MM.1S (cell line): ENCODE data around the gene SAFB.
"Not testable (repeated sequence)": the region's sequence is repeated elsewhere in the genome, so short reads cannot be mapped to it uniquely, and the experiment has no call there.

Experiments
- DNase-seq: peaks from one replicate; pipeline ENCODE4 v3.0.0-alpha.2; 2015
- H2AFZ ChIP-seq: fragments of 300-600 bp; sonication (generic); 2 replicates; pipeline ENCODE4 v1.6.0; 2016; ENCODE audit warnings: antibody characterized with exemption, low read length
- H3F3A ChIP-seq: fragments of 300-600 bp; sonication (generic); 2 replicates; pipeline ENCODE4 v1.6.1; 2016; ENCODE audit warnings: mild to moderate bottlenecking, antibody characterized with exemption, low read length, moderate library complexity, mixed read lengths; ENCODE audit not compliant: insufficient read depth
- H3K27ac ChIP-seq: fragments of 300-600 bp; sonication (generic); 2 replicates; pipeline ENCODE4 v1.5.1; 2016; ENCODE audit warnings: mild to moderate bottlenecking, low read length
- H3K27me3 ChIP-seq: fragments of 300-600 bp; sonication (generic); replicated peaks from 2 replicates; pipeline ENCODE4 v1.6.0; 2016; ENCODE audit warnings: low read length; ENCODE audit not compliant: insufficient read depth
- H3K36me3 ChIP-seq: fragments of 300-600 bp; sonication (generic); replicated peaks from 2 replicates; pipeline ENCODE4 v1.6.1; 2016; ENCODE audit warnings: mild to moderate bottlenecking, low read length, mixed read lengths; ENCODE audit not compliant: insufficient read depth
- H3K4me1 ChIP-seq: fragments of 300-600 bp; sonication (generic); 2 replicates; pipeline ENCODE4 v1.6.1; 2016; ENCODE audit warnings: low read length, mixed read lengths
- H3K4me2 ChIP-seq: fragments of 300-600 bp; sonication (generic); 2 replicates; pipeline ENCODE4 v1.6.0; 2016; ENCODE audit warnings: low read depth, low read length
- H3K4me3 ChIP-seq: fragments of 300-600 bp; sonication (generic); 2 replicates; pipeline ENCODE4 v1.5.1; 2016; ENCODE audit warnings: low read length, mixed read lengths
- H3K79me2 ChIP-seq: fragments of 300-600 bp; sonication (generic); 2 replicates; pipeline ENCODE4 v1.6.1; 2016; ENCODE audit warnings: mixed run types, low read length, mixed read lengths
- H3K9ac ChIP-seq: fragments of 300-600 bp; sonication (generic); 2 replicates; pipeline ENCODE4 v1.6.1; 2016; ENCODE audit warnings: low read length, mixed read lengths
- H3K9me2 ChIP-seq: fragments of 300-600 bp; sonication (generic); replicated peaks from 2 replicates; pipeline ENCODE4 v1.6.1; 2016; ENCODE audit warnings: mild to moderate bottlenecking, low read length, mixed read lengths; ENCODE audit not compliant: insufficient read depth
- H3K9me3 ChIP-seq: fragments of 300-600 bp; sonication (generic); replicated peaks from 2 replicates; pipeline ENCODE4 v1.6.1; 2016; ENCODE audit warnings: mild to moderate bottlenecking, low read length, mixed read lengths; ENCODE audit not compliant: insufficient read depth
- H4K20me1 ChIP-seq: fragments of 300-600 bp; sonication (generic); 2 replicates; pipeline ENCODE4 v1.6.1; 2016; ENCODE audit warnings: mild to moderate bottlenecking, low read length, moderate library complexity, mixed read lengths; ENCODE audit not compliant: insufficient read depth
- CTCF ChIP-seq: fragments of 300-600 bp; sonication (generic); IDR thresholded peaks from 2 replicates; pipeline ENCODE4 v1.5.1; 2016; ENCODE audit warnings: antibody characterized with exemption, low read length, mixed read lengths
- EZH2 ChIP-seq: fragments of 300-600 bp; sonication (generic); optimal IDR thresholded peaks from 2 replicates; pipeline ENCODE3; 2017; ENCODE audit warnings: low read depth, mild to moderate bottlenecking, antibody characterized with exemption, low read length, mixed read lengths
- EZH2phosphoT487 ChIP-seq: fragments of 300-600 bp; sonication (generic); IDR thresholded peaks from 2 replicates; pipeline ENCODE4 v1.6.1; 2018; ENCODE audit warnings: antibody characterized with exemption, low read length

The SAFB gene

GRCh38 chr19:5700455-5701092, 77.7 kb downstream of the SAFB start:
- H3K9me2 ChIP-seq, result no peaks in the 10 kb centered on the region
- no peak overlapping the region for H2AFZ ChIP-seq
- no peak for DNase-seq
- peaks cover 20% of the 10 kb centered on the region for H4K20me1 ChIP-seq
- no peaks in the 10 kb centered on the region for H3K4me1 ChIP-seq
- H3K36me3 ChIP-seq, result peaks cover 18% of the 10 kb centered on the region
- H3F3A ChIP-seq, result peaks cover 24% of the 10 kb centered on the region
- no peaks in the 10 kb centered on the region for H3K9me3 ChIP-seq
- TF ChIP-seq EZH2phosphoT487 (no peak), CTCF (no peak), EZH2 (no peak)
- H3K27me3 ChIP-seq, result no peaks in the 10 kb centered on the region
- no peak overlapping the region for H3K9ac ChIP-seq
- no peak overlapping the region for H3K4me2 ChIP-seq
- H3K27ac ChIP-seq, result no peak overlapping the region
- H3K4me3 ChIP-seq, result no peak overlapping the region
- H3K79me2 ChIP-seq, result peaks cover 65% of the 10 kb centered on the region

- DNase-seq, H3K27ac ChIP-seq, H3K9ac ChIP-seq, H3K9me2 ChIP-seq, H3K27me3 ChIP-seq, H3K4me1 ChIP-seq, H2AFZ ChIP-seq, H3K4me3 ChIP-seq, H3K9me3 ChIP-seq, H3K4me2 ChIP-seq: not testable (repeated sequence)
- Histone ChIP-seq H4K20me1 (peaks cover 14% of the 10 kb centered on the region), H3K79me2 (peaks cover 61% of the 10 kb centered on the region), H3K36me3 (peaks cover 22% of the 10 kb centered on the region), H3F3A (peaks cover 13% of the 10 kb centered on the region)
Measured at GRCh38 chr19:5702053-5702410, 79.1 kb downstream of the SAFB start.

GRCh38 chr19:5703819-5704818, 81.2 kb downstream of the SAFB start:
- Histone ChIP-seq H3K79me2 (peaks cover 57% of the 10 kb centered on the region), H3K4me1 (no peaks in the 10 kb centered on the region), H3K9me3 (no peaks in the 10 kb centered on the region), H3K4me2 (no peak overlapping the region), H2AFZ (no peak overlapping the region), H3K27me3 (no peaks in the 10 kb centered on the region), H3K9ac (no peak overlapping the region), H4K20me1 (no peaks in the 10 kb centered on the region), H3K4me3 (no peak overlapping the region), H3K36me3 (peaks cover 15% of the 10 kb centered on the region), H3F3A (no peaks in the 10 kb centered on the region), H3K9me2 (no peaks in the 10 kb centered on the region), H3K27ac (no peak overlapping the region)
- no peak for DNase-seq
- no peak for TF ChIP-seq EZH2
- no peak for TF ChIP-seq EZH2phosphoT487
- no peak for TF ChIP-seq CTCF
